ENCODE data around the gene ACTN3. TPM values are rescaled to one million over a fixed set of nuclear protein-coding genes. Genes with fewer than 3 reads are reported as not detected.

ACTN3 gene
- total and polyA plus RNA-seq, 12 donors: 0.06 to 0.26 (median 0.13) TPM; not detected in 7

DNA sequence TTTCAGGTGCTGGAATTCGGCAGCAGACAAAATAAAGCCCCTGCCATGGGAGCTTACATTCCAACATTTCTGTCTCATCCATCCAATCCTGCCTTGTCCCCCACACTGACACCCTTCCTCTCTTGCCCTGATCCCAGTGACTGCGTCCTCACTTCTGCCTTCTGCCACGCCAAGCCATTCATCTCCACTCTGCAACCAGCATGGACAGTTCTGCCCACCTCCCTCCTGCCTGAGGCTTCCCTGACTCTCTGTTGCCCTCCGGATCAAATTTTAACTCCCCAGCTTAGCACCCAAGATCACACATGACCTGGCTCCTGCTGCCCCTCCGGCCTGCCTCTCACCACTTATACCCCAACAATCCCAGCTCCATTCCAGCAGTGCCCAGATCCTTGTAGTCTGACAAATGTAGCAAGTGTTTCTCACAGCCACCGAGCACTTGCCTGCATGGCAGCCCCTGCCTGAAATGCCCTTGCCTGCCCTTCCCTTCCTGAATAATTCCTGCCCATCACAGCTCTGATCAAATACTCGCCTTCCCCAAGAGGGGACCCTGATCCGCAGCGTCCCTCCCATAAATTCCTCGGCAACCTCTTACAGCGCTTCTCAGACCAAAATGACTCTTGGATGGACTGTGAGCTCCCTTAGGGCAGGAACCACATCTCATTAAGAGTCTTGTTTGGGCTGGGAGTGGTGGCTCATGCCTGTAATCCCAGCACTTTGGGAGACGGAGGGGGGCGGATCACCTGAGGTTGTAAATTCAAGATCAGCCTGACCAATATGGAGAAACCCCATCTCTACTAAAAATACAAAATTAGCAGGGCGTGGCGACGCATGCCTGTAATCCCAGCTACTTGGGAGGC lies 2.3 kb downstream of the ACTN3 start:
- Histone ChIP-seq H3K36me3 (replicated peaks in 1 of 2) (no peaks in the 10 kb centered on the region), H3K27ac (no peak overlapping the region), H3K4me1 (replicated peaks in 1 of 2) (peaks cover 10 to 12% of the 10 kb centered on the region in 2 donors), H3K27me3 (no peaks in the 10 kb centered on the region), H3K4me3 (no peak overlapping the region), H3K9me3 (replicated peaks in 1 of 3) (no peaks in the 10 kb centered on the region)
- intact Hi-C loops (cut with DNase I): loop anchor here in 1 of 2 donors (10.0 kb wide), 1 partner anchor 64 kb away; the partner anchor contains the start of gene DPP3
- 59 to 62% (median 60%) methylated on average over 16 of the region's 16 CpGs for WGBS, 4 donors
- no peak for DNase-seq
- TF ChIP-seq, protein P1, sequence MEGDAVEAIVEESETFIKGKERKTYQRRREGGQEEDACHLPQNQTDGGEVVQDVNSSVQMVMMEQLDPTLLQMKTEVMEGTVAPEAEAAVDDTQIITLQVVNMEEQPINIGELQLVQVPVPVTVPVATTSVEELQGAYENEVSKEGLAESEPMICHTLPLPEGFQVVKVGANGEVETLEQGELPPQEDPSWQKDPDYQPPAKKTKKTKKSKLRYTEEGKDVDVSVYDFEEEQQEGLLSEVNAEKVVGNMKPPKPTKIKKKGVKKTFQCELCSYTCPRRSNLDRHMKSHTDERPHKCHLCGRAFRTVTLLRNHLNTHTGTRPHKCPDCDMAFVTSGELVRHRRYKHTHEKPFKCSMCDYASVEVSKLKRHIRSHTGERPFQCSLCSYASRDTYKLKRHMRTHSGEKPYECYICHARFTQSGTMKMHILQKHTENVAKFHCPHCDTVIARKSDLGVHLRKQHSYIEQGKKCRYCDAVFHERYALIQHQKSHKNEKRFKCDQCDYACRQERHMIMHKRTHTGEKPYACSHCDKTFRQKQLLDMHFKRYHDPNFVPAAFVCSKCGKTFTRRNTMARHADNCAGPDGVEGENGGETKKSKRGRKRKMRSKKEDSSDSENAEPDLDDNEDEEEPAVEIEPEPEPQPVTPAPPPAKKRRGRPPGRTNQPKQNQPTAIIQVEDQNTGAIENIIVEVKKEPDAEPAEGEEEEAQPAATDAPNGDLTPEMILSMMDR (IDR thresholded peaks at IDR 0.05): no peak
- no peak for TF ChIP-seq POLR2A (IDR thresholded peaks at IDR 0.05)

GRCh38 chr11:66549696-66550095 lies 3.0 kb downstream of the ACTN3 start:
- Histone ChIP-seq H3K9me3 (replicated peaks in 1 of 3) (no peaks in the 10 kb centered on the region), H3K27me3 (no peaks in the 10 kb centered on the region), H3K27ac (no peak overlapping the region), H3K36me3 (replicated peaks in 1 of 2) (no peaks in the 10 kb centered on the region), H3K4me1 (replicated peaks in 1 of 2) (peaks cover 10% of the 10 kb centered on the region in 2 donors), H3K4me3 (no peak overlapping the region)
- DNase-seq: no peak
- WGBS, 4 donors: 88 to 91% (median 90%) methylated on average over 3 of the region's 3 CpGs
- intact Hi-C loops (cut with DNase I): loop anchor here in 1 of 2 donors (10.0 kb wide), 1 partner anchor 65 kb away; the partner anchor contains the start of gene DPP3
- TF ChIP-seq, protein P1 (IDR thresholded peaks at IDR 0.05): no peak
- no peak for TF ChIP-seq POLR2A (IDR thresholded peaks at IDR 0.05)

DNA sequence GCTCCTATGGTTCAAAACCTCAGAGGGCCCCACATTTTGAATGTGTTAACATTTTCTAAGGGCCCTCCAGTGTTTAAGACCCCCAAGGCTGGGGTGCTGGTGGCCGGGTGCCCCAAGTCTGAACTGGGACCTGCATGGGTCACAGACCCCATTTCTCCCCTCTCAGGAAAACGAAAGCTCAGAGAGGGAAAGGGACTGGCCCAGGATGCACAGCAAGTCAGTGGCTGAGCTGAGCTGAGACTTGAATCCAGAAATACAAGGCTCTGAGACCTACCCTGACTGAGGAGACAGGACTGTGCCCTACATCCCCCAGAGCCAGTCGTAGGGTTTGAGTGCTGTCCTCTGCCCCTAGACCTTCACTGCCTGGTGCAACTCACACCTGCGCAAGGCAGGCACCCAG lies 4.2 kb downstream of the ACTN3 start:
- no peak for DNase-seq
- H3K4me1 ChIP-seq (replicated peaks in 1 of 2): peaks cover 3 to 5% of the 10 kb centered on the region in 2 donors
- no peak overlapping the region for H3K4me3 ChIP-seq
- TF ChIP-seq, protein P1 (IDR thresholded peaks at IDR 0.05): no peak
- no peak for TF ChIP-seq POLR2A (IDR thresholded peaks at IDR 0.05)
- intact Hi-C loops (cut with DNase I): no loop called here
- H3K36me3 ChIP-seq (replicated peaks in 1 of 2): no peaks in the 10 kb centered on the region
- no peak overlapping the region for H3K27ac ChIP-seq
- H3K27me3 ChIP-seq: no peaks in the 10 kb centered on the region
- WGBS, 4 donors: 75 to 96% (median 89%) methylated on average over 3 to 4 of the region's 4 CpGs
- H3K9me3 ChIP-seq (replicated peaks in 1 of 3): no peaks in the 10 kb centered on the region

- intact Hi-C loops (cut with DNase I): no loop called here
- H3K9me3 ChIP-seq (replicated peaks in 1 of 3): no peaks in the 10 kb centered on the region
- no peaks in the 10 kb centered on the region for H3K27me3 ChIP-seq
- no peak overlapping the region for H3K27ac ChIP-seq
- no peak for TF ChIP-seq POLR2A (IDR thresholded peaks at IDR 0.05)
- TF ChIP-seq, protein P1 (IDR thresholded peaks at IDR 0.05): no peak
- no peak for DNase-seq
- WGBS, 4 donors: 71 to 83% (median 82%) methylated on average over 4 to 5 of the region's 5 CpGs
- H3K4me3 ChIP-seq: no peak overlapping the region
- H3K4me1 ChIP-seq (replicated peaks in 1 of 2): peaks cover 0 to 6% of the 10 kb centered on the region in 2 donors
- no peaks in the 10 kb centered on the region for H3K36me3 ChIP-seq (replicated peaks in 1 of 2)
Measured at GRCh38 chr11:66554602-66555001, 7.9 kb downstream of the ACTN3 start.
